NCI-H345 treated with DMSO at 0.1 percent for 48 hours (cell line): ENCODE measurements around the gene DMD.
"Not testable (repeated sequence)": the region's sequence is repeated elsewhere in the genome, so short reads cannot be mapped to it uniquely, and the experiment has no call there.

ENCODE experiments used
- DNase-seq: peaks from one replicate; lab custom pipeline; 2025; ENCODE audit not compliant: unreplicated experiment; lab: John Stamatoyannopoulos, UW

Gene DMD

GRCh38 chrX:32868524-32868895 lies 342.8 kb downstream of the DMD start:
- no peak for DNase-seq

GRCh38 chrX:32867781-32868523 lies 343.4 kb downstream of the DMD start:
- no peak for DNase-seq

- no peak for DNase-seq
These were observed 359.1 kb downstream of the DMD start for GRCh38 chrX:32852203-32852602.

GRCh38 chrX:32851556-32851955 lies 359.8 kb downstream of the DMD start:
- no peak for DNase-seq

GRCh38 chrX:32847921-32848320 lies 363.4 kb downstream of the DMD start:
- DNase-seq = no peak

GRCh38 chrX:32842053-32842452 lies 369.3 kb downstream of the DMD start:
- DNase-seq = no peak

- no peak for DNase-seq
These were observed 371.6 kb downstream of the DMD start for GRCh38 chrX:32839781-32840180.

- peak; percentile 2 for DNase-seq
These were observed 386.3 kb downstream of the DMD start for GRCh38 chrX:32825009-32825408.

- no peak for DNase-seq
These were observed 407.3 kb downstream of the DMD start for GRCh38 chrX:32804034-32804433.

- DNase-seq = no peak
These were observed 412.4 kb downstream of the DMD start for GRCh38 chrX:32798990-32799389.

GRCh38 chrX:32788936-32789335 lies 422.4 kb downstream of the DMD start:
- DNase-seq = no peak

GRCh38 chrX:32780109-32780508 lies 431.2 kb downstream of the DMD start:
- no peak for DNase-seq

- DNase-seq = no peak
These were observed 432.4 kb downstream of the DMD start for GRCh38 chrX:32778965-32779364.

- DNase-seq = no peak
These were observed 436.4 kb downstream of the DMD start for GRCh38 chrX:32774966-32775365.

- DNase-seq = no peak
These were observed 462.3 kb downstream of the DMD start for GRCh38 chrX:32749070-32749469.

- peak; percentile 1 for DNase-seq
These were observed 466.0 kb downstream of the DMD start for GRCh38 chrX:32745323-32745722.

- DNase-seq = no peak
These were observed 466.4 kb downstream of the DMD start for GRCh38 chrX:32744921-32745320.

GRCh38 chrX:32741910-32742309 lies 469.4 kb downstream of the DMD start:
- DNase-seq = no peak

- DNase-seq = no peak
These were observed 502.8 kb downstream of the DMD start for GRCh38 chrX:32708542-32708941.

GRCh38 chrX:32705385-32705784 lies 506.0 kb downstream of the DMD start:
- not testable (repeated sequence) for DNase-seq

GRCh38 chrX:32687379-32687778 lies 524.0 kb downstream of the DMD start:
- no peak for DNase-seq

GRCh38 chrX:32678487-32678886 lies 532.9 kb downstream of the DMD start:
- no peak for DNase-seq

- no peak for DNase-seq
These were observed 538.2 kb downstream of the DMD start for GRCh38 chrX:32673193-32673592.
